ENCODE data around the gene MOB1B.
"Not testable (repeated sequence)": the region's sequence is repeated elsewhere in the genome, so short reads cannot be mapped to it uniquely, and the experiment has no call there.

MOB1B gene

DNA sequence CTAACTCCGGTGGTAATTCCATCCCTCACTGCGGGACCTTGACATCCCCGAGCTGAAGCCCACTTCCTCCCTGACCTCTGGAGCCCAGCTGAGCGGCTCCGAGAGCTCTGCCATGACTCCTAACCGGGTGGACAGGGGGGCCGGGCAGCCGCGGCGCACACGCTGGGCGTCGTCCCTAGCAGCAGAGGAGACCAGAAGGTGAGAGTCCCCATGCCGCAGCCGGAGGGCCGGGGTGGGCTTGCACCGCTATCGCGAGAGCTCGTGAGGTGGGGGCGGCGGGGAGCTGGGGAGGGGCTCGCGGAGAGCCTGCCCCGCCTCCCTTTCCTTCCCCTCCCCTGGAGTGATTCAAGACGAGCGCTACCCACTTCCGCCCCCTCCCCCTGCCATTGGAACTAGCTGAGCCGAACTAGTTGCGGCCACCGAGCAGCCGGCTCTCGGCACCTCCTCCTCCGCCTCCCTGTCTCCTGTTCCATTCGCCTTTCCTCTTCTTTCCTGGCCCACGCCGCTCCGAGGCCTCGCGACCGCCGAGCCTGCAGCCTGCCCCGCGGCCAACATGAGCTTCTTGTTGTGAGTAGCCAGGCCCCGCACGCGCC, at the start of gene MOB1B:
MOB1B (plus strand) TSS at position 386 of the 593 bp plus-strand sequence; CDS start at position 554, 168 bp downstream.
- DNase-seq (ENCODE audit: low read depth) = peak; percentile 87

DNA sequence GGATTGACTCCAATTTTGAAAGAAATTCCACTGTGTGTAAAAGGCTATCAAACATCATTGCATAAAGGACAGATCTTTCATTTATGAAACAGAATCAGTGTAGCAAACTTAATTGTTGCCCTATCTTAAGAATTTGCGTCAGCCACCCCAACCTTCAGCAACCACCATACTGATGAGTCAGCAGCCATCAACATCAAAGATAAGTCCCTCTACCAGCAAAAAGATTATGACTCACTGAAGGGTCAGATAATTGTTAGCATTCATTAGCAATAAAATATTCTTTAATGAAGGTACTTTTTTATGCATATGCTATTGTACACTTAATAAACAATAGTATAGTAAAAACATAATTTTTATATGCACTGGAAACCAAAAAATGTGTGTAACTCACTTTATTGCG, 46.7 kb upstream of the MOB1B start:
- DNase-seq (ENCODE audit: low read depth) = no peak

DNA sequence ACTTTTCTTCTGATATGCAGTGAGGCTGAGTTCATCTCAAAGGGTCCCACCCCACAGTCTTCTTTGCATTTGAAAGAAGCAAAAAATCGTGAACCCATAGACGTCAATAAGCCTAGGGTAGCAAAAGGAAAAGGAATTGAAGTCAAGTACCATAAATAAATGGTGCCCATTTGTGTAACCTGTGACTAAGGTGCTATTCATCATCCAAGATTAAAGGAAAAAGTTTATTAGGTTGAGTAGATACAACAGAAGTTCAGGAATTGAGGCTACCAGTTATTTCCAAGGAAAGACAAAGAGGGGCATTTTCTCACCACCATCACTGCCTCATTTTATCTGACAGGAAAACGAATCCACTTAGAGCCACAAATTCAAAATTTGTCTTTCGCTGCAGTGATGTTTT, 43.7 kb upstream of the MOB1B start:
- no peak for DNase-seq (ENCODE audit: low read depth)

DNA sequence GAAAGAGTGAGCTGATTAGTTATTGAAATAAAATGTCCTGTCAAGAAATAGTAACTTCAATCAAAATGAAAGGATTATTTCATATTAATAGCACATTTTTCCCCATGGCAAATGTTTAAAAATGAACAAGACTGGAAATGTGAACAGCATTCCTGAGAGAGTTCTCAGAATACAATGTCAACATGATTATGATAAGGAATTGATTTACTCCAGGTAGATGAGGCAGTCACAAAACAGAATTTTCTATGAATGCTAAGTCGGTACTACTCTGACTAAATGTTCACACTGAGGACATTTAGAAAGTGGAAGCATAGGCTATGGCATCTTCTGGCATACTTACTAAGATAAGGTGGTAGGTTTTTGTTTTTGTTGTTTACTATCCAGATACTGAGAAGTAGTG, 43.1 kb upstream of the MOB1B start:
- no peak for DNase-seq (ENCODE audit: low read depth)

DNA sequence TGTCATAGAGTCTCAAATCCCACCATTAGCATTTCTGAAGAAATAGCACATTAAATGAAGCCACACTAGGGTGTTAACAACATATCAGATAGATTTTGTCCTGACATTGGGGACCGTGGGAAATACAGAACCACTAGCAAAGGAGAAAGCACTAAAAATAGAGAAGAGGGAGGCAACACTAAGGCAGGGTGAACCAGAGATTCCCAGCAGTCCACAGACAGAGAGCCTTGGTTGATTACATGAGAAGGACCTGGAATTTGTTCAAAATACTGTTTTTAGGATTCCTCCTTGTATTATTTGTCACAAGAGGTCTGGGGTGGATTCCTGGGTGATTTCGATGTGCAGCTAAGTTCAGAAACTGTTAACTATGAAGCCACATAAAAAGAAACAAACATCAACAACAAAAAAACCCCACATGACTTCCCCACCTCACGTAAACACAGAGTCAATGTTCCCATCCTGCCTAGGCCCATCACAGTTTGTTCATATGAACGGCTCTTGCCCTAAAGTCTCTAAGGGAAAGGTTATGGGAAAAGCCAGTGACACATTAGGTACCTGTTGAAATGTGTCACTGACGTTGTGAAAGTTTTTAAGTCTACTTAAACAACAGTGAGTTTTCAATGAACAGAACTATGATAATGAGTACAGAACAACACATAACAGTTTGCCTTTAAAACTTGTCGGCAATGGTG, 38.9 kb upstream of the MOB1B start:
- DNase-seq (ENCODE audit: low read depth) = no peak

DNA sequence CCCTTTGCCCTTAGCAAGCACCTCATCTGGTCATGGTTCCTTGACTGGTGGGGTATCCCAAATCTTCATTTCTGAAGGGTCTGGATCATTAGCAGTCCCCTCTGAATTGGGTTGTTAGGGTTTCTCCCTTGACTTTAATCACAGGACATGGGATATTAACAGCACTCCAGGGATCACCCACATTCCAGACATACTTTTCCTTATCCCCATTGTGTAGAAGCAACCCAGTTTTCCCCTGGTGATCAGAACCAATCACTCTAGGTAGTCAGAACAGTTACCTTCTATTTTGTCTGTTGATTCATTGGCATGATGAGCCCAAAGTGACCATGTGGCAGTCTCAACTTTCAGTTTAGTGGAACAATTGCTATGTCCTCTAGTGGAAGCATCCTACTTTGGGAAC, 33.4 kb upstream of the MOB1B start:
- no peak for DNase-seq (ENCODE audit: low read depth)

DNA sequence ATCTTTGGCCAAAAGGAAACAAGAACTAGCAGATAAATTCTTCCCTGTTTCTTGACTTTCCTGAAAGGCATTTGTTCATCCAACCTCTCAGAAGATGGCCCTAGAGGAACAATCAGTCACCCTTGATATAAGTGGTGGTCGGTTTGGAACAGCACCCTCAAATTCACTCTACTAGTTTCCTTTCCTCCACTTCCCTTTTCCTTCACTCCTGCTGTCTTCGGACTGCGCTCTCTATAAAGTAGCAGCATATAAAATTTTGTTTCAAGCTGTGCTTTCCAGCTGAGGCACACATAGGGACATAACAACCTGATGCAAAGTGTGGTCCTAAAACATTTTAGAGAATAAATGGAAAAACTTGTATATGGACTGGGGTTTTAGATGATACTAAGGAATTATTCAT, 29.0 kb upstream of the MOB1B start:
- no peak for DNase-seq (ENCODE audit: low read depth)

DNA sequence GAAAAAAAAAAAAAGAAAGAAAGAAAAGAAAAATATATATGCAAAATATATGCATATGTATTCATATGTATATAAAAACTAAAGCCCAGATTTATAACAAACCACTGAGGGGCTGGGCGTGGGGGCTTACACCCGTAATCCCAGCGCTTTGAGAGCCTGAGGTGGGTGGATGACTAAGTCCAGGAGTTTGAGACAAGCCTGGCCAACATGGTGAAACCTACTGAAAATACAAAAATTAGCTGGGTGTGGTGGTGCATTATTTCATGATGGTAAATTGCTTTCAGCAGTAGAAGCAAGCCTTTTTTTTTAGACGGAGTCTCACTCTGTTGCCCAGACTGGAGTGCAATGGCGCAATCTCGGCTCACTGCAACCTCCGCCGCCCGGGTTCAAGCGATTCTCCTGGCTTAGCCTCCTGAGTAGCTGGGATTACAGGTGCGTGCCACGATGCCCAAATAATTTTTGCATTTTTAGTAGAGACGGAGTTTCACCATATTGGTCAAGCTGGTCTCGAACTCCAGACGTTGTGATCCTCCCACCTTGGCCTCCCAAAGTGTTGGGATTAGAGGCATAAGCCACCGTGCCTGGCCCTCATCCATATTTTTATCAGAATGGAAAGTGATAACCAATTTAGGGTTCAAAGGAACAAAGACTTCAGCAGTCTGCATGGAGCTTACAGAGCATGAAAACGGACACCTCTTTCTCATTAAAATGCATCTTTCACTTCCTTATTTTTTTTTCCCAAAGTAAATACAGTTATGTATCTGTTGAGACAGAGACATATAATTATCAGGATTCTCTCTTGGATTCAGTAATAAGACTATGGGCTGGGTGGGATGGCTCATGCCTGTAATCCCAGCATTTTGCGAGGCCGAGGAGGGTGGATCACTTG, 27.7 kb upstream of the MOB1B start:
- no peak for DNase-seq (ENCODE audit: low read depth)

DNA sequence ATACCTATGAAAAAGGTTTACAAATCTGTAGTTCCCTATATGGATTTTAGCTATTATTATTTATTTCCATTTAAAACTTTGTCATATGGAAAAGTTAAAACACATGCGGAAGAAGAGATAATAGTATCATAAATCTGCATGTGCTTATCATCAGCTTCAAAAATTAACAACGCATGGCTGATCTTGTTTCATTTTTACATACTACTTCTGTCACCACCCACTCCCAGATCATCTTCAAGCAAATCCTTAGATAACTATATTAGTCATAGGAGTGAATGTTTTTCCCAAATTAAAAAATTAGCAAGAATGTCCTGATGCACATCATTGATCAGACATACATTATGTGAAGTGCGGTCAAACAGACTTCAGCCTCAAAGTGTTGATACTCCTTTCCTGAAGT, 24.6 kb upstream of the MOB1B start:
- no peak for DNase-seq (ENCODE audit: low read depth)

DNA sequence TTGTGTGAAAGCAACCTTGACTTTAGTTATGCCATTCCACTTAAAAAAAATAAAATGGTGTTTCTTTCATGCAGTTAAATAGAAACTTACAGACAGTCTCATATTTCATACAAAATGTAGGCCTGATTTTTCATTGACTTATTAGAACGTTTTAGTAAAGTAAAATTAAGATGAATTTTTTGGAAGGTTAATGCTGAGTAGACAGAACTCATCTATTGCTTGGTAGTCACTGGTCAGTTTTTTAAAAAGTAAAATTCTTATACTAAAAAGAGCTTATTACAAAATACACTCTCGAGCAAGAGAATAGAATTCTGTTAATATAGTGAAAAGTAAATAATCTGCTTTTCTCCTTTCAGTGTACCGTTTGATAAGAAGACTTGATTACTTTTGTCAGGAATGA, 21.4 kb upstream of the MOB1B start:
- DNase-seq (ENCODE audit: low read depth) = no peak

DNA sequence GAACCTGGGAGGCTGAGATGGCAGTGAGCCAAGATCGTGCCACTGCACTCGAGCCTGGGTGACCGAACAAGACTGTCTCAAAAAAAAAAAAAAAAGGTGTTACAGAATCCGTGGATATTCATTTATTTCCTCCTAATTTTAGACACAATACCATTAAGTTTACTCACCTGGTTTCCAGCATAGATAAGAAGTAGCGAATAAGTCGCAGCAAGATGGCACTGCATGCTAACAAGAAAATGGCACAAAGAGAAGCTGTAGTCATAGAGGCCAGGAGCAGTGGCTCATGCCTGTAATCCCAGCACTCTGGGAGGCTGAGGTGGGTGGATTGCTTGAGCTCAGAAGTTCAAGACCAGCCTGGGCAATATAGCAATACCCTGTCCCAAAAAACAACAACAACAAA, 17.0 kb upstream of the MOB1B start:
- DNase-seq (ENCODE audit: low read depth) = no peak

DNA sequence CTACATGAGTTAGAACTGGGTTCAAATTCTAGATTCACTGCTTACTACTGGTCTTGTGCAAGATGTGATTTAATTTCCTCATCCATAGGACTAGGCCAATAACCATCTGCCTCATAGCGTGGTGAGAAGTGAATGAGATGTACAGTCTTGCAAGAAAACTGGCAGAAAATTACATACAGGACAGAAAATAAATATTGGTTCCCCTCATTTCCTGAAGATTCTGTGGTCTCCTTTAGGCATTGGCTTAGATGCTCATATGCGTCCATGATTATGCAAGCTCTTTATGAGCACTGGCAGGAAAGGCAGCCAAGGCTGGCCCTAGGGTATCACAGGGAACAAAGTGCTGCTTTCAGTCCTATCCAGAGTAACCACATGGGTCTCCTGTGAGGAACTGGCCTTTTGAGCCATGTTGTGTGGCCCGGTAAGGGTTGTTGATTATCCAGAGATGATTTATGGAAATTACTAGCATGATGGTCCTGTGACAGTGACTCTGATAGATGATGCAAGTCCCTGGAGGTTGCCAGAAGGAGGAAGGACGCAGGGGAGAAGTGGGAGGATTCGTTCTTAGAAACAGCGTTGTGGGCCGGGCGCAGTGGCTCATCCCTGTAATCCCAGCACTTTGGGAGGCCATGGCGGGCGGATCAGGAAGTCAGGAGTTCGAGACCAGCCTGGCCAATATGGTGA, 9.9 kb upstream of the MOB1B start:
- DNase-seq (ENCODE audit: low read depth) = no peak

DNA sequence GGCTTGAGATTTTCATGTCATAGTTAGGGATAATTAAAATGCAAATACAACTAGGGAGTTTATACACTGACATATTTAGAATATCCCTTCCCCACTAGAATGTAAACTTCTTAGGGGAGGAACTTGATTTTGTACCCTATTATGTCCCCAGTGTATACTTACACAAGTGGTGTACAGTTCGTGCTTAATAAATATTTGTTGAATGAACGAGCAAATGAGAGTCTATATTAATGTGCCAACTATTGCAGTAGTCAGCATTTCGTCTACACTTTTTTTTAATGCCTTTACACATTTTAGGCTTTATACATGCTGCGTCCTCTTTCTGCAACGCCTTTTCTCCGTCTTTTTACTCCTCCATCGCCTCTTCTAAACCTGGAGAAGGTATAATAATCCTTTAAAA, 8.4 kb upstream of the MOB1B start:
- DNase-seq (ENCODE audit: low read depth) = no peak

DNA sequence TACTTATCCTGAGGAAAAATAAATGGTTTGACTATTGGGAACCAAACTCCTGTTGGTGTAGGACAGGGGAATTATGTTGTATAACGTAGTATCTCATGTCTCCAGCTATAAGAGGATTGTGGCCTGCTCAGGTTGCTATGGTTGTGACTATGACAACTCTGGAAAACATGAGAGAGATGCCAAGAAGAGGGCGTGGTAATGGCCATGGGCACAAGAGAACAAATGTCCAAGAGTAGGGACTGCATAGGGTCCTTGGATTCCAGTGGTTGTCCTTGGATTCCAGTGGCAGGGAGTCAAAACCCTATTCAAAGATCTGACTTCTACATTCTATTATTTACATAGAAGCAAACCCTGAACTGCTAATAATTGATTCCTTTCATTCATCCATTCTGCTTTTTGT, 6.8 kb upstream of the MOB1B start:
- no peak for DNase-seq (ENCODE audit: low read depth)

DNA sequence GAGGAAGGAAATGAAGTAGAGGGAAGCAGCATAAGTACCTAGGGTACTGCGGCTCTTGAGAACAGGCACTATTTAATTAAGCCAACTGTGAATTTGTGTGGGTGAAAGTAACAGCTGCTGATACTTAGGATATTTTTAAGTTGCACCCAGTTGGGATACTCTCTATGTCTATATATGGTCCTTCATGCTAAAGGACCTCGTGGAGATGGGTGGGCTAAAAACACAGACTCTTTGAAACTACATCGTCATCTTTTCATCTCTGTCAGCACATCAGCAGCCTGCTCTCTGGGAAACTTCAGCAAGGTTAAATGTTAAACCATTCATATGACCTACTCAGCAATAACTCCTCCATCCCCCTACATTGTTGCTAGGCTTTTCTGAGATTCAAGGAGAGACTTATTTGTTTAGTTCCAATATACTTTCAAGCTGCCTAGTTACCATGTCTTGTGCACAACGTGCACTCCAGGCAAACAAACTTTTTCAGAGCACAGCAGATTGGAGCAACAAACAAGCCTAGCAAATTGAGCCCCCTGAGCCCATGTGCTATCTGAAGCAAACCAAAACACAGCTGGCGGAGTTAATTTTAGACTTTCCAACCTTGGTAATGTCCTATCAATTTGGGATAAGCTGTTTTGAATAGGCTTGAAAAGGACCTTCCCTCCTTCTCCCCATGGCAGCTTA, 6.2 kb upstream of the MOB1B start:
- DNase-seq (ENCODE audit: low read depth) = no peak

DNA sequence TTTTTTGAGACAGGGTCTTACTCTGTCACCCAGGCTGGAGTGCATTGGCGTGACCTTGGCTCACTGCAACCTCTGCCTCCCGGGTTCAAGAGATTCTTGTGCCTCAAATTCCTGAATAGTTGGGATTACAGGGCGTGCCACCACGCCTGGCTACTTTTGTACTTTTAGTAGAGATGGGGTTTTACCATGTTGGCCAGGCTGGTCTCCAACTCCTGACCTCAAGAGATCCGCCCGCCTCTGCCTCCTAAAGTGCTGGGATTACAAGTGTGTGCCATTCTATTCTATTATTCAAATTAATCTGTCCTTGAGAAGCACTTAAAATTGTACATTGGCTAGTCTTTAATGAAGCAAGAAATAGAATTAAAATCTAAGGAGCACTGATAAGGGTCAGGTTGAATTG, 3.6 kb upstream of the MOB1B start:
- not testable (repeated sequence) for DNase-seq (ENCODE audit: low read depth)

DNA sequence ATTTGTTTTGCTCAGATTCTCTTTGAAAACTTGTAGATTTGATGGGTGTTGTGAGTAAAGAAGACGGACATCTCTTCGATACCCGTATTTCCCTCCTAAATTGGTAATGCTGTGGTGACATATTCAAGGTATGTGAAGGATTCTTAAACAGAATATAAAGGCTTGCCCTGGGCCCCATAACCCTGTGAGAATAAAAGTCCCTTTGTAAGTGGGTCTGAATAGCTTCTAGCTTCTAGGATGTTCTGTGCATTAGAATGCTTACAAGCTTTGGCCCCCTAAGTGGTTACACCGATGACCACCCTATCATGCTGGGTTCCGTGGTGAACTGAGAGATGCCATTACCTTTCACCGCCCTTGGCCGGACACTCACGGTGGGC, 574 bp upstream of the MOB1B start:
- no peak for DNase-seq (ENCODE audit: low read depth)

DNA sequence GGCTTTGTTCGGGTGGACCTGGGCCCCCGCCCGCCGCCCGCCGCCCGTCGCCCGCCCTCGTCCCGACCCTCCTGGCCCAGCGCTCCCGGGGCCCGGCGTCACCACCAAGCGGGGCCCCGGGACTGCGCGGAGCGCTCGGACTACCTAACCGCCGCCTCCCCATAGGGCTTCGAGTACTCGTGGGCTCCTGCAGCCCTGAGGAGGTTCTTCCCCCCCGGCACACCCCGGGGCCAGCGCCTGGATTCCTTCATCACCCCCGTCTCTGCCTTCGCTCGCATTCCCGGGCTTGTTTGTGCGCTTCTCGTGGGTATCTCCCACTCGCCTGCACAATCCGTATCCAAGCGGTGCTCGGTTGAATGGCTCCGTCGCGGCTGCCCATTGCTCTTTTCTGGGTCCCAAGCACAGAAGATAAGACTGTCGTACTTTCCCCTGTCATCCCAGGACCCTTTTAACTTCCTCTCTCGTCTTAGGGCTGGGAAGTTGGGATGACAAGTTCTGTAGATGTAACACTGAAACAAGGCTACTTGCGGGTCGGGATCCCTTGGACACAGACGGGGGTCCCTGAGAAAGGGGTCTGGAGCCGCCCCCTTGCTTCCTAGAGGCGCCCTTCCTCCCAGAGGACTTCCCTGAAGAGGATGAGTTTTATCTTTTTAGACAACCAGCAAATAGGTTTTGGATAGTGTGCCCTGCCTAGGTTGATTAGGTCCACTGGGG, 565 bp downstream of the MOB1B start:
- no peak for DNase-seq (ENCODE audit: low read depth)

DNA sequence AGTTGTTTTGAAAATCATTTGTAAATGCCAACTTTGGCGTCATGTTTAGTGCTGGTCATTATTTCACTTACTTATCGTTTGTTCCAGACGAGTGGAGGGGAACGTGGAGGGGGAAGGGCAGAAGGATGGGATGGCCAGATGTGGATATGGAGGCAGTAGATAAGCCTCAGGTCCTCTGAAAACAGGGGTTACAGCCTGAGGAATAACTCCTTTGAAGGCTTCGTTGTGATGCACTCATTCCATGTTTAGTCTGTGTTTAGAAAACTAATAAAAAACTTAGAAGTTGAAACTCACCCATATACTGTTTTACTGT, 1.1 kb downstream of the MOB1B start:
- peak; percentile 16 for DNase-seq (ENCODE audit: low read depth)

DNA sequence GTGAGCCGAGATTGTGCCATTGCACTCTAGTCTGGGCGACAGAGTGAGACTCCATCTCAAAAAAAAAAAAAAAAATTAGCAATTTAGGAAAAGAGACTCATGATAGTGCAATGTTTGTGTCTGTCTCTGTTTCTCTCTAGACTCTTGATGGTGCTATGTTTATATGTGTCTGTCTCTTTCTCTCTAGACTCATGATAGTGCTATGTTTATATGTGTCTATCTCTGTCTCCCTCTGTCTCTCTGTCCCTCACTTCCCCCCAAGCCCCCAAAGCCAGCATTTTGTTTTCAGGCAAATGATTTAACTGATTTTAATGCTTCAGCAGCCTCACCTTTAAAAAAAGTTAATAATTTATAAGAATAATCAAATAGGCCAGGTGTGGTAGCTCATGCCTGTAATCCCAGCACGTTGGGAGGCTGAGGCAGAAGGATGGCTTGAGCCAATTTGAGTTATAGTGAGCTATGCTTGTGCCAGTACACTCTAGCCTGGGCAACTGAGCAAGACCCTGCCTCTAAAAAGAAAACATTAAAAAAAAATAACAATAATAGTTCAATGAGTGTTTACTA, 6.9 kb downstream of the MOB1B start:
- DNase-seq (ENCODE audit: low read depth) = no peak

DNA sequence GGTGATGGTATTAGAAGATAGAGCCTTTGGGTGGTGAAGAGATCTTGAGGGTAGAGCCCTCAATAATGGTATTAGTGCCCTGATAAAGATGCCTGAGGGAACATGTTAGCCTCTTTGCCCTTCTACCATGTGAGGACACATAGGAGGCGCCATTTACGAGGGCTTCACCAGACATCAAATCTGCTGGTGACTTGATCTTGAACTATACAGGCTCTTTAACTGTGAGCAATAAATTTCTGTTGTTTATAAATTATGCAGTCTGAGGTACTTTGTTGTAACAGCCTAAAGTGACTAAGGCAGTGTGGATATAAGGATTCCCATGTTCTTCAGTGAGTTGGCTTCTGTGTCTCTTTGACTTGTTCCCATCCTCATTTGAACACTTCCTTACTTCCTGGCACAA, 11.8 kb downstream of the MOB1B start:
- no peak for DNase-seq (ENCODE audit: low read depth)

Data from fibroblast of gingiva (primary cell).